Muscle of back (tissue), 11 donors: ENCODE data around the gene USP34. TPM values are rescaled to one million over a fixed set of nuclear protein-coding genes. Genes with fewer than 3 reads are reported as not detected.
"Not testable (repeated sequence)": the region's sequence is repeated elsewhere in the genome, so short reads cannot be mapped to it uniquely, and the experiment has no call there.

Experiments used
- DNase-seq, 3 donors: peaks; one replicate each; pipeline versions ENCODE4 v3.0.0 to v3.0.0-alpha.2; 2013
- polyA plus RNA-seq, 10 donors: library from polyadenylated mRNA; unstranded; fragments of 120-200 nt; gene quantifications; one replicate each; pipeline ENCODE4 v1.2.1, GENCODE V29; 2013; ENCODE audit not compliant: insufficient read length in 10 of 10

USP34 gene
- polyA plus RNA-seq, 10 donors: 63.1 to 109 (median 84.1) TPM

GRCh38 chr2:61431345-61431744, 39.5 kb downstream of the USP34 start:
- no peak for DNase-seq

DNA sequence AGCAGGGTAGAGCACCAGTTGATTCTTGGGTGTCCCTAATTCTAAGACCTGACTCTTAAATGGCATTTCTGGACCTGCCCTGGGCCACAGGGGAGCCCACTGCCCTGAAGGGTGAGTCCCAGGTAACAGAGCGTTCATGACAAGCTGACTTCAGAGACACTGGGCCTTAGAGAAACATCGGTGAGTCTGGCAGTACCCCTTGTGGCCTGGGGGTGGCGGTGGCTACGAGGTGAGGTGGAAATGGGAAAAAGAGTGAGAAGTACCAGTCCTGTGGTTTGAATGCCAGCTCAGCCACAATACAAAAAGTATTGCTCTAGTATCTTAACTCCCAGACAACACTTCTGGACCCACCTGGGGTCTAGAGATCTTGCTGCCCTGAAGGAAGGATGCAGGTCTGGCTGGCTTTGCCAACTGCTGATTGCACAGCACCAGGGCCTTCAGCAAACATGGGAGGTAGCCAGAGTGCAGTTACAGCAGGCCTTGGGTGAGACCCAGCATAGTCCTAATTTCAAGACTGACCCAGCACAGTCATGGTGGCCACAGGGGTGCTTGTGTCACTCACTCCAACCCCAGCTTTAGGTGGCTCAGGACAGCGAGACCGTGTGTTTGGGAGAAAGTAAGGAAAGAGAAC, 44.5 kb downstream of the USP34 start:
- DNase-seq: no peak

DNA sequence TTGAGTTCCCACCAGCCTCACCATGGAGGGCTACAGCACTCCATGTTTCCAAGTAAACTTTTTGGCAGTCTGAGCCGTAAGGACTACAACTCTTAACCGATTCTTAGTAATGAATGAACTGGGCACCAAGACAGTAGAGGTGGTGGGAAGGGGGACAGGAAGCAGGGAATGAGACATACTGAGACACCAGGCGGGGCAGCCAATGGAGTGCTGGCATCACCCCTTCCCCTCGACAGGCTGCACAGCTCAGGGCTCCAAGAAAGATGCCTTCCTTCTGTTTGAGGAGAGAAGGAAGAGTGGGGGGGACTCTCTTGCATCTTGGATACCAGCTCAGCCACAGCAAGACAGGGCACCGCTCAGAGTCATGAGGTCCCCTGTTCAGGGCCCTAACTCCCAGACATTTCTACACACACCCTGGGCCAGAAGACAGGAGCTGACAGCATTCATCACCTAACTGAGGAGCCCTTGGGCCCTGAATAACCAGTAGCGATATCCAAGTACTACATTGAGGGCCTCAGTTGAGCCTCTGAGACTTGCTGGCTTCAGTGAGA, 45.2 kb downstream of the USP34 start:
- no peak for DNase-seq

DNA sequence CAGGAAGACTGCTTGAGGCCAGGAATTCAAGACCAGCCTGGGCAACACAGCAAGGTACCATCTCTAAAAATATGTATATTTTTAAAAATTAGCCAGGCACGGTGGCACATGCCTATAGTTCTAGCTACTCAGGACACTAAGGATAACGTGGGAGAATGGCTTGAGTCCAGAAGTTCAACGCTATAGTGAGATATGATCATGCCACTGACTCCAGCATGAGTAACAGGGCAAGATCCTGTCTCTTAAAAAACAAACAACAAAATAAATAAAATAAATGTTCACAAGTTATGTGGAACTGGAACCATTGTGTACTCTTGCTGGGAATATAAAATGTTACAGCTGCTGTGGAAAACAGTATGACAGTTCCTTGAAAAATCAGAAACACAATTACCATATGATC, 47.2 kb downstream of the USP34 start:
- no peak for DNase-seq

DNA sequence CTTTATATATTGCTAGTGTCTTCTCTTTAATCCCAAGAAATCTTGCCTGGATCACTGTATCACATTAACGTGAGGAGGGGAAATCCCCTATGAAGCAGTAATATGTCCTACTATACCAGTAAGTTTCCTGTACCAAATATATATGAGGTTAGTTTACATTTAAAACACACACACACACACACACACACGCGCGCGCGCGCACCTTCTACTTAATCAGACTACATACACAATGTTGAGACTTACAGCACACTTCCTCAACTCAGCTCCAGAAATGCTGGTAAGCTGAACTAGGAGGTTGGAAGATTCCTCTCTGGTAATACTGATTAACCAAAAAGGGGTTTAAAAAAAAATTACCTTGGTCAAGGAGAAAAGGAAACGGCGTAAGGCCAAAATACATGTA, 49.3 kb downstream of the USP34 start:
- DNase-seq: no peak

GRCh38 chr2:61420991-61421544, 49.8 kb downstream of the USP34 start:
- DNase-seq: no peak

DNA sequence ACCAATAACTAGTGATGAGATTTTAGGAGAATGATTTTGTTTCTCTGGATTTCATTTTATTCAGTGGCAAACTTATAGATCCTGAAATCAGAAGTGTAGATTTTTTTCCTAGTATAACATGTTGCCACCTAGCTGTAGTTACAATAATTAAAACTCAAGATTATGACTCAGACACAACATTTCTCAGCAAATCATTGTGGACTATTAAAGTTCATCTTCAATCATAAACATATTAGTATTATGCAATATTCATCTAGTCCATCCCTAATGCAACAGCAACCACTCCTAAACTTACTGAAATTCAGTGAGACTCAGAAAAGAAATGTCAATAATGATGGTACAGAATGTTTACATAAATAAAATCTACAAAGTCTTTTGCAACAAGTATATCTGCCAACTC, 51.3 kb downstream of the USP34 start:
- DNase-seq: no peak

DNA sequence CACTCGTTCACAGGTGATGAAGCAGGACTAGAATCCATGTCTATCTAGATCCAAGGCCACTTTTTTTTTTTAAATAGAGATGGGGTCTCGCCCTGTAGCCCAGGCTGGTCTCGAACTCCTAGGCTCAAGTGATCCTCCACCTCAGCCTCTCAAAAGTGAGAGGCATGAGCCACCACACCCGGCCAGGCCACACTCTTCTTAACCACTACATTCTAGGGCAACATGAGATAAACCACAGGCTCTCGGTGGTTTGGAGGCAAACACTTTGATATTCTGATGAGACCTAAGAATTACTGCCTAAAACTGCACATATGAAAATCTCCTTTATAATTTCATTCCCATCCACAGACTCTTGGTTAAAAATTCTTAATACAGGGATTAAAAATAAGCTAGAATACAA, 51.8 kb downstream of the USP34 start:
- no peak for DNase-seq

DNA sequence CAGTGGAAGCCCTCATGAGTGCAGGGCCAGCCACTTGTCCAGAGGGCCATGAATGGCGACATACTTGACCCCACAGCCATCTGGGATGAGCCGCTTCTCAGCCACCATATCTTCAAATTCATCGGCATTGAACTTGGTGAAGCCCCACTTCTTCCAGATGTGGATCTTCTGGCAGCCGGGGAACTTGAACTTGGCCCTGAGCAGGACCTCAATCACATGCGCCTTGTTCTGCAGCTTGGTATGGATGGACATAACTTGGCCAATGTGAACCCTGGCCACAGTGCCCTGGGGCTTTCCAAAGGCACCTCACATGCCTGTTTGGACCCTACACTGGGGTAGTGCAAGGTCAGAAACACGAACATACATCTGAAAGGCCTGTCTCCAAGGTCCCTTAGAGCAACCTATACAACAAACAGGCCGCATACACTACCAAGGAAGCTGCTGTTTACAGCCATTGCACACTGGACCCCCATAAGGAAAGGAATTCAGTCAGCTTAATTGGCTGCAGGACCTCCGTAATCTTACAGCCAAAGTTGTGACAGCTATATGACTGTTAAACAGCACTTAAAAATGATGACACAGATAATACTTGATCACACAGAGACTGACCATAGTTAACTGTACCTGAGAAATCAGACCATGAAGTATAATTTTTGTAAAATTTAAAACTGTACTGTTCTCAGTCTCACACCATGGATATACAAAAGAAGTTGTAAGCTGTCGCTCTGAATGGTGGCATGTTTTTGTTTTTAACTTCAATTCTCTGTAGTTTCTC, 53.8 kb downstream of the USP34 start:
- DNase-seq: no peak

- no peak for DNase-seq
These were observed 55.6 kb downstream of the USP34 start for GRCh38 chr2:61415265-61415664.

DNA sequence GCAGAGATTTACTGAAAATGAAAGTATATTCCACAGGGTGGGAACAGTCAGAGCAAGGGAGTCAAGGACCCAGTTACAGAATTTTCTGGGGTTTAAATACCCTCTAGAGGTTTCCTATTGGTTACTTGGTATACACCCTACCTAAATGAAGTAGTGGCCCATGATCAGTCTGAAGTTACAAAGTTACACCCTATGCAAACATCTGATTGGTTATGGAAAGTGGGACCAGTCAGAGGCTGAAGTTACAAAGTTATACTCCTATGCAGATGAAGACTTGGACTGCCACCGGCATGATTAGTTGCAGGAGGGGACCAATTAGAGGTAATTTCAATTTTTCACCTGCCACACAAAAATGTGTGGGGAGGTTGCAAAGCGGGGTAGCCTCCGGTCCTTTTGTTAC, 56.2 kb downstream of the USP34 start:
- DNase-seq: no peak

- no peak for DNase-seq
These were observed 59.8 kb downstream of the USP34 start for GRCh38 chr2:61411109-61411508.

DNA sequence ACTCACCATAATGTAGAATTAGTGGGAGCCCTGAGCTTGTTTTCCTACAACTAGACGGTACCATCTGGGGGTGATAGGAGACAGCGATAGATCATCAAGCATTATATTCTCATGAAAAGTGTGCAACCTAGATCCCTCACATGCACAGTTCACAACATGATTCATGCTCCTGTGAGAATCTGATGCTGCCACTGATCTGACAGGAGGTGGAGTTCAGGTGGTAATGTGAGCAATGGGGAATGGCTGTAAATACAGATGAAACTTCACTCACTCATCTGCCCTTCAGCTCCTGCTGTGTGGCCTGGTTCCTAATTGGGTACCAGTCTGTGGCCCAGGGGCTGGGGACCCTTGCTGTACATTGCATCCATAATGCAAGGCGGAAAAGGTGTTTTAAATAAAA, 60.7 kb downstream of the USP34 start:
- DNase-seq: no peak

DNA sequence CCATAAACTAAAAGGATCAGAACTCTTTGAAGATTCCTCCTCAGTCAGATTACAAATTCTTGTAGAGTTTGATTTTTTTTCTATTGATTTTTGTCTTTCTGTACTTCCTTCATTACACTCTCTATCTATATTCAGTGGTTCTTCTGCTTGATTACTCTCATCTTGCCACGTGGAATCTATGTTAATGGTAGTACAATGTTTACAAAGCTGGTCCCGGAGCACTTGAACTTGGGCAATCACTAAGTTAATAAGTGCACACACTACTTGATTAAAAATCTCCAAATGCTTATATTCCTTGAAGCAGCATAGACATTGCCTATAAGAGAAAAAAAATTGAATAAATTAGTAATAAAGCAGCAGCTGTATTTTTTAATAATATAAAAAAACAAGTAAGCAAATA, 65.1 kb downstream of the USP34 start:
- DNase-seq: no peak

GRCh38 chr2:61404438-61404837, 66.4 kb downstream of the USP34 start:
- no peak for DNase-seq

GRCh38 chr2:61398413-61398812, 72.5 kb downstream of the USP34 start:
- DNase-seq: no peak

DNA sequence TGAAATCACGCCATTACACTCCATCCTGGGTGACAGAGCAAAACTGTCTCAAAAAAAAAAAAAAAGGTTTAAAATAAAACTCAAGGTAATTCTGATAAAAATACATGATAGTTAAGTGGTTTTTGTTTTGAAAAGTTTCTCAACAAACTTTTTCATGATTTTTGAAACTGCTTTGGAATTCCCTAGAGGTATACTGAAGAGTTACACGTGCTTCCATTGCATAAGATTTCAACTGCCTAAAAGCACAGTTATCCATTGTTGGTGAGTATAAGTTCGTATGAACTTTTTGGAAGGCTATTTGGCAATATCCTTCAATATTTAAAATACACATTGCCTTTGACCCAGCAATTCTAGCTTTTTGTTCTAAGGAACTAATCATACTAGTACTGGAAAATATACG, 74.9 kb downstream of the USP34 start:
- DNase-seq: no peak

- DNase-seq: not testable (repeated sequence)
These were observed 83.3 kb downstream of the USP34 start for GRCh38 chr2:61387588-61387987.

GRCh38 chr2:61380882-61381197, 90.0 kb downstream of the USP34 start:
- DNase-seq: not testable (repeated sequence)

- peak in 2 of 3 donors; percentile 10 to 30 for DNase-seq
These were observed 90.6 kb downstream of the USP34 start for GRCh38 chr2:61380056-61380881.

DNA sequence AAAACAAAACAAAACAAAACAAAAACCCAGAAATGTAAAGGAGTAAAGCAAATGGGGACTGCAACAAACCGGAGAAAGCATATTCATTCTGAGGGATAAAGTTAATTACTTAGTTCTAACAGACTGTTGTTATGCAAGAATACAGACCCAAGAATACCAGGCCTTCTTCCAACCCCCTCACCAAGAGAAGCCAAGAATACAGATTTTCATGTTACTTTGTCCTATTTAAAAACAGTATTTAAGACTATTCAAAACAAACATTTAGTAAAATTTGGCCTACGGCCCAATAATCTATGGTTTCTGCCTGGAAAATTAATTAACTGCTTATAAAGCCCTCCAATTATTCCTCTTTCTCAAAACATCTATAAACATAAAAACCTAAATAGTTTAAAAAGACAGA, 91.4 kb downstream of the USP34 start:
- no peak for DNase-seq

GRCh38 chr2:61378281-61378680, 92.6 kb downstream of the USP34 start:
- DNase-seq: no peak
